Left ventricle myocardium superior (tissue), 1 donor: ENCODE data around the gene ZNF331. TPM values are rescaled to one million over a fixed set of nuclear protein-coding genes. Genes with fewer than 3 reads are reported as not detected.
"Not testable (repeated sequence)": the region's sequence is repeated elsewhere in the genome, so short reads cannot be mapped to it uniquely, and the experiment has no call there.

Experiments
- ATAC-seq: fragments of 200-7000 bp; cut with Tn5 transposase; one replicate; pipeline ENCODE4 v1.9.1; 2020; ENCODE audit warnings: mild to moderate bottlenecking, moderate library complexity
- DNase-seq: peaks from one replicate; pipeline ENCODE4 v3.0.0-alpha.2; 2020
- intact Hi-C: fragments of 100-400 bp; cut with micrococcal nuclease; formaldehyde crosslinking; loops from one replicate; pipeline ENCODE4 v1.11.0; 2022
- long read RNA-seq: library from polyadenylated mRNA; unstranded; transcript quantifications from one replicate; pipeline ENCODE4 v2.0.0, GENCODE V29; 2021
- total RNA-seq: library from RNA; stranded (reverse); fragmentation: NEBNext Ultra II Directional; extraction: Animal tissue kit (Norgen Biotek cat#: 25700); gene quantifications from one replicate; pipeline ENCODE4 v1.2.1, GENCODE V29; 2021
- donor health status: DM: no; HTN: yes; CAD: no; lungs with severe emphysema.

Gene ZNF331
- 10.7 TPM for total RNA-seq
- long read RNA-seq, transcript ZNF331-202 (6 exons, 2,248 nt) = major isoform, 15 of 31 reads
- long read RNA-seq, partial matches to known transcripts = 0 of 31 reads
- long read RNA-seq, other reads (novel, unspliced or antisense) = 10 of 31 reads

- peak; percentile 89 for DNase-seq
- intact Hi-C loops = no loop called here
Measured at GRCh38 chr19:53537521-53538377, at the start of gene ZNF331. TSS of gene ZNF331 (plus strand) at chr19:53538145. CDS start at chr19:53569377, 31,232 bp downstream.

GRCh38 chr19:53492153-53492552 is 45.8 kb upstream of the ZNF331 start:
- intact Hi-C loops = no loop called here
- no peak for DNase-seq
- ATAC-seq = no peak

More at GRCh38 chr19:53537521-53538377, at the start of gene ZNF331:
- peak; percentile 96 for ATAC-seq

GRCh38 chr19:53497311-53498023 is 40.5 kb upstream of the ZNF331 start:
- DNase-seq, intact Hi-C loops, ATAC-seq: not testable (repeated sequence)

DNA sequence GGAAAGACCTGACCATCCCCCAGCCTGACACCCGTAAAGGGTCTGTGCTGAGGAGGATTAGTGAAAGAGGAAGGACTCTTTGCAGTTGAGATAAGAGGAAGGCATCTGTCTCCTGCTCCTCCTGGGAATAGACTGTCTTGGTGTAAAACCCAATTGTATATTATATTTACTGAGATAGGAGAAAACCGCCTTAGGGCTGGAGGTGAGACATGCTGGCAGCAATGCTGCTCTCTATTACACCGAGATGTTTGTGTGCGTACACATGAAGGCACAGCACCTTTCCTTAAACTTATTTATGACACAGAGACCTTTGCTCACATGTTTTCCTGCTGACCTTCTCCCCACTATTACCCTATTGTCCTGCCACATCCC is 39.9 kb upstream of the ZNF331 start:
- intact Hi-C loops = not testable (repeated sequence)

DNA sequence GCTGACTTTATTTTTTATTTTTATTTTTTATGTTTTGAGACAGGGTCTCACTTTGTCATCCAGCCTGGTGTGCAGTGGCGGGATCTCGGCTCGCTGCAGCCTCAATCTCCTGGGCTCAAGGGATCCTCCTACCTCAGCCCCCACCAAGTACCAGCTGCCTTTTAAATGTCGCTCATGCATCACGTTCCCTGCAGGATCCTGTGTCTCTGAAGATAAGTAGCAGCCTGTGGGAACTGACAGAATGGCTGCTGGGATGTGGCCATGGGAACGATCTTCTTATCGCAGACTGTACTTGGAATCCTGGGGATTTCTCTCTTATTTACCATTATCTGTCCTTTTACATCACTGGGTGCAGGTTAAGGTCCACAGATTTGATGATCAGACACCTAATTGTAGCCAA is 34.8 kb upstream of the ZNF331 start:
- intact Hi-C loops, ATAC-seq, DNase-seq: not testable (repeated sequence)

More for the DNA sequence above, 39.9 kb upstream of the ZNF331 start:
- DNase-seq, ATAC-seq: not testable (repeated sequence)

- intact Hi-C loops, DNase-seq: not testable (repeated sequence)
- ATAC-seq = peak; percentile 58
Measured at GRCh38 chr19:53503671-53504364, 34.1 kb upstream of the ZNF331 start.

DNA sequence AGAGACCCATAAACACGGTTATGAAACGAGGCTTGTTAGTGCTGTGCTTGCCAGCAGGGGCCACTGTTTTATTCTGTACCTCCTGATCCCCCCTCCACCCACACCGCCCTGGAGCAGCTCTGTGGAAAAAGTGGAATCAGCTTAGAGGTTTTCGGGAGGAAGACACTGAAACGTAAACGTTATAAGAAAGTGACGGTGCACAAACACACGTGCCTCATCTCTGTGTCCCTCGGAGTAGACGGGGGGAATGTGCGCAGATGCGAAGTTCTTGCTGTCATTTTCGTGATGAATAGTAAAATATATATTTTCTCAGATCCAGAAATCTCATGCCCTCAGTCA is 33.6 kb upstream of the ZNF331 start:
- ATAC-seq = peak; percentile 73
- DNase-seq, intact Hi-C loops: not testable (repeated sequence)

DNA sequence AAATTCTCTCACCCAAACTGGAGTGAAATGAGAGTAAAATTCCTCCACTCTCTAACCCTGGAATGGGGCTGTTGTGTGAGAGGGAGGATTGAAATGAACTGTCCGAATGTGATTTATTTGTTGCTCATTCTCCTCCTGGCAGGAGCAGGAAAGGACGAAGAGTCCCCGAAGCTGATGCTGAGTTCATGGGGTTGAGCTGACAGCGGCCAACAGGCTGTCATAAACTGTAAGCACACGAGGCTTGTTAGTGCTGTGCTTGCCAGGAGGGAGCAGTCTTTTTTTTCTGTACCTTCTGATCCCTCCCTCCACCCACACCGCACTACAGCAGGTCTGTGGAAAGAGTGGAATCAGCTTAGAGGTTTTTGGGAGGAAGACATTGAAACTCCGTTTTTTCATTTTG is 33.1 kb upstream of the ZNF331 start:
- ATAC-seq (peak; percentile 22), DNase-seq (no peak)
- intact Hi-C loops = no loop called here

DNA sequence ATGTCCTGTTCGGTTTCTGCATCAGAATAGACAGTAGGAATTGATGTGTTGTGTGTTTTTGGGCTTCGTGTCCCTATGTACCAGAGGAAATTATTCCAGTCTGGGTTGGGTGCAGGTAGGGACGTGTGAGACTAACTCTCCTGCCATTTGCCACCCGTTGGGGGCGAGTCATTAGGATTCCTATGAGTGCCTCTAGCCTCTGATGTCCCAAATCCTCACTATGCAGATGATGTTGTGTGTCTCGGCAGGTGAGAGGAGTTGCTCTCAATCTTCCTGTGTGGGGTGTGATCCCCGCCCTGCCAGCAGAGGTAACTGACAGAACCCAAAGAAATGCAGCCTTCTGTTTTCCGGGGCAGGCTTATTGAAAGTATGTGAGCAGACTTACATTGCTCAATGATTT is 31.2 kb upstream of the ZNF331 start:
- no peak for ATAC-seq
- no peak for DNase-seq
- intact Hi-C loops = no loop called here

- intact Hi-C loops = no loop called here
- no peak for ATAC-seq
Measured at GRCh38 chr19:53507523-53508442, 30.2 kb upstream of the ZNF331 start.

DNA sequence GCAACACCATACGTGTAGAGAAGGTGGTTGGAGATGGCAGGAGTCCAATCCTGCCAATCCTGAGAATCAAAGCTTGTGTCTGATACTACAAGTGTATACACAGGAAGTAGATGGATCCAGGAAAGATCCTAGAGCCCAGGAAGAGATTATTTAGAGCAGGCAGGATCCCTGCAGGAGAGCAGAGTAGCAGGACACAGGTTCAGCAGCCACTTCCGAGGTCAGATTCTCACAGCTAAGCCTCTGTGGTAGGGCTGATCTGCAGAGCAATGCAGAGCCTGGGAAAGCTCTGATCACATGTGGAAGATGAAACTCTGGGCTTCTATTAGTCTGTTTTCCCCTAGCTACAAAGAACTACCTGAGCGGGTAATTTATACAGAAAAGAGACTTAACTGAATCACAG is 28.5 kb upstream of the ZNF331 start:
- intact Hi-C loops = no loop called here
- DNase-seq (no peak), ATAC-seq (no peak)

More at GRCh38 chr19:53507523-53508442, 30.2 kb upstream of the ZNF331 start:
- no peak for DNase-seq

GRCh38 chr19:53509845-53510244 is 28.1 kb upstream of the ZNF331 start:
- intact Hi-C loops = no loop called here
- ATAC-seq (no peak), DNase-seq (no peak)

GRCh38 chr19:53511357-53511756 is 26.6 kb upstream of the ZNF331 start:
- DNase-seq (no peak), ATAC-seq (no peak)

DNA sequence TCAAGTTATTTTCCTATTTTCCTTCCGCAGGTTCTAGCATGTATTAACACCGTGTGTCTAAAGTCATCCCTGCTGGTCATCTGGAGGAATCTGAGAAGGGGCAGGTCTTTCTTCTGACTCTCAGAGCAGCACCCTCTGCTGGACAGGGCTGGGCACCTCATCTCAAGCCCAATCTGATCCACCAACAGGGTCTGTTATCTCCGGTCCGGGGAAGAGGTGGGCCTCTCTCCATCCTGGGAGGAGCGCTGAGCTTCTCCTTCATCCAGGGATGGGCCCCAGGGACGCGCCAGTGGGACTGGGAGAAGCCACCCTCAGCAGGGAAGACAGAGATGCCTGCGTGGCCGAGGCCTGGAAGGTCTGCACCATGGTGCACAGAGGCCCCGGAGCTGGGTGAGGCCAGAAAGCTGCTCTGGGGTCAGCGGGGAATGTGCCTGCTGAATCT is 26.0 kb upstream of the ZNF331 start:
- intact Hi-C loops = no loop called here

More at GRCh38 chr19:53511357-53511756, 26.6 kb upstream of the ZNF331 start:
- intact Hi-C loops = no loop called here

DNA sequence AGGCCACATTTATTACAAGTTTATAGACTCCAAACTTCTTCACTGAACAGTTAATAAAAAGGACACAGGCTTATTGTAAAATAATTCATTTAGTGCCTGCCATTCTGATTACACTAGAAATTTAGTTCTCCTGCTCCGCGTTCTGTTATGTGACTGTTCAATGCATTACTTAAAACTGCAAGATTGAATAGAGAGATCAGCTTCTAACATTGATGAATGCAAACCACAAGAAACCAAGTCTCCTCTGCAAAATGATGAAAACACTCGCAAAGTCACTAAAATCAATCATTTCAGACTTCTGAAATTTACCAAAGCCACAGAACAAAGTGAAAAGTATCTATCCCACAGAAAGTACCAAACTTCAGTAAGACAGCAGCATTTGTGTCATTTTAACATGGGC is 22.9 kb upstream of the ZNF331 start:
- ATAC-seq, intact Hi-C loops, DNase-seq: not testable (repeated sequence)

More for the DNA sequence above, 26.0 kb upstream of the ZNF331 start:
- peak; percentile 66 for DNase-seq
- peak; percentile 75 for ATAC-seq

DNA sequence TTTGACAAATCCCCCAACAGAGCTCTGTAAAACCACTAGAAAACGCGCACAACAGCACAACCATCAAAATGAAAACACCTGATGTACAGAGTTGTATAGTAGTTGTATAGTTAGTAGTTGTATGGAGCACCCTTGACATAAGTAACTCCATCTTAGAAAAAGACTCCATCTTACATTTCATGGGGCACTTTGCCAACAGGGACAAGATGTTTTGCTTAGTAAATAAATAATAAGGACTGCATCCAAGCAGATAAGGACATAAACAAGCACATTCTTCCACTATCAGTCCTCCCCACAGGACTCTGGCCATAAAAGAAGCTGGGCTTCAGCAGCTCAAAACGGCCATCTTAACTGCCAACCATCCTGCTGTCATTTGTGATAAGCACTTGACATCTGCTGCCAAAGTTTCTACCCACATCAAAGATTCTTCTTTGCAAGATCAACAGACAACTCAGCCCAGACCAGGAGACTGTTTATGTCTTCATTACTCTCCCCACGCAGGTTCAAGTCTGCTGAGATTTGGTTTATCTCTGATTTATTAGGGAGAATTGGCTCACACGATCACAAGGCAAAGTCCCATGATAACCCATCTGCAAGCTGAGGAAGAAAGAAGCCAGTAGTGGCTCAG is 20.7 kb upstream of the ZNF331 start:
- intact Hi-C loops = no loop called here
- ATAC-seq = no peak
- DNase-seq = no peak

GRCh38 chr19:53518121-53518520 is 19.8 kb upstream of the ZNF331 start:
- intact Hi-C loops = no loop called here
- no peak for DNase-seq
- ATAC-seq = no peak

DNA sequence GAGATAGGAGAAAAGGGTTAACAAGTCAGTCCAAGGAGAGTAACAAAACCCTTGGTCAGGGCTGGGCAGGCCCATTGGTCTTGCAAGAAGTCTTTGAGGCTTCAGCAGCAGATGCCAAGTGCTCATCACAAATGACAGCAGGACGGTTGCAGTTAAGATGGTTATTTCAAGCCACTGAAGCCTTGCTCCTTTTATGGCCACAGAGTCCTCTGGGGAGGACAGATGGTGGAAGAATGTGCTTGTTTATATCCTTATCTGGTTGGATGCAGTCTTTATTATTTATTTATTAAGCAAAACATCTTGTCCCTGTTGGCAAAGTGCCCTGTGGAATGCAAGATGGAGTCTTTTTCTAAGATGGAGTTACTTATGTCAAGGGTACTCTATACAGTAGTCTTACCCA is 19.2 kb upstream of the ZNF331 start:
- intact Hi-C loops = no loop called here
- DNase-seq = no peak
- no peak for ATAC-seq
